Daoy (cell line): ENCODE results near the gene UBASH3B. TPM values are rescaled to one million over a fixed set of nuclear protein-coding genes. Genes with fewer than 3 reads are reported as not detected.

Source experiments
- DNase-seq: peaks from one replicate; pipeline ENCODE4 v3.0.0-alpha.2; 2015; ENCODE audit warnings: low read depth
- total RNA-seq: library from RNA; depleted of rRNA; stranded (reverse); fragments of >200 nt; shearing (Covaris generic); gene quantifications from 2 replicates; pipeline ENCODE4 v1.2.3, GENCODE V29; 2014

Gene UBASH3B
- total RNA-seq, 1 experiment from 2014 or later = under 0.01 TPM

DNA sequence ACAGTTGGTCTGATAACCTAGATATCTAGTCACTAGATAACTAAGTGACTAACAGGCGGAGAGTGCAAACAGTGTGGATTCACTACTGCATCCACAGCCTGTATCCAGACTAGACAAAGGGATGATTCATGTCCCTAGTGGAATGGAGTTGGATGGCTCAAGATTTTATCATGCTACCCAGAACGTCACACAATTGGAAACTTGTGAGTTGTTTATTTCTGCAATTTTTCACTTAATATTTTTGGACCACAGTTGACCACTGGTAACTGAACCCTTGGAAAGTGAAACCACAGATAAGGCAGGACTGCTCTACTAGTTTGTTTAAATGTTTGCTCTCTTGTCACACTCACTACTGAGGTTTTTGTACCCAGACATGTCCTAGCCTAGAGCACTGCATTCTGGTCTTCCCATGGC lies 76.0 kb downstream of the UBASH3B start:
- DNase-seq = peak; percentile 35

DNA sequence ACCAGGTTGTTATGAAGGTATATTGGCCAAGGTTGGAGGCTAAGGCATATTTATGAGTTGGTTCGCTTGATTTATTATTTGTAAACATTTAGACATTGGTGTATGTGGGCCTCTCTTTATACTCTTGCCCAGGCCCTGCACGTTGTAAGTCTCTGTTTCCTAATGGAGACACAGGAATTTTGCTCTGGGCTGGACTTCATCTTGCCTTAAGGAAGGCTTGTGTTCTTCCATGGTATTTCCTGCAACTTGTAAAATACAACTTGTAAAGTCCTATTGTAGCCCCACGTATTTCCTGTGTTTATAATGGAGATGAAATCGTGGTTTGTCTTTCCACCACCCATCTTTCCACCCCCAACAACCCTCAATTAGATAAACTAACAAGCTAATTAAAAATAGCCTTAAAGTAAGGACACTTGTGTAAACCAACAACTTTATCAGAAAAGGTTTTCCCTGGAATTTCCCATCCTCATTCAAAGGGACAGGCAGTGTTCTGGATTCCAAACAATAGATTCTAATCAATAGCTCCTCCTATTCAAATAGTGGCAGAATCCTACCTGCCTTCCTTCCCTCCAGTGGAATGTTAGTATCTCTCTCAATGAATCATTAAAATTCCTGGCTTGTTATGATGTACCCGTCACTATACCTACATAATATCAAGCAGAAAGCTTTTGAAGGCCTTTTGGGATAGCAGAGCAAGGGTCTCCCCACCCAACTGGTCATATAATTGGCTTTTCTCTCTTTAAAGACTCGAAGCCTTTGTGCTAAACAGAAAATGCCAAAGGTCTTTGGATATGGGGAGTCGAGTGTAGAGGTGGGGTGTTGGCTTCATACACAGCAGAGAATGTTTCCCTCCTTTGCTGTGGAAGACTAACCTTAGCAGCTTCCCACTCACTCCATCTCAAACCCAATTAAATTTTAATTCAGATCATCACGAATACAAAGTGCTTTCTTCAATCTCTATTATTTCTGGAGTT lies 77.1 kb downstream of the UBASH3B start:
- DNase-seq = no peak

DNA sequence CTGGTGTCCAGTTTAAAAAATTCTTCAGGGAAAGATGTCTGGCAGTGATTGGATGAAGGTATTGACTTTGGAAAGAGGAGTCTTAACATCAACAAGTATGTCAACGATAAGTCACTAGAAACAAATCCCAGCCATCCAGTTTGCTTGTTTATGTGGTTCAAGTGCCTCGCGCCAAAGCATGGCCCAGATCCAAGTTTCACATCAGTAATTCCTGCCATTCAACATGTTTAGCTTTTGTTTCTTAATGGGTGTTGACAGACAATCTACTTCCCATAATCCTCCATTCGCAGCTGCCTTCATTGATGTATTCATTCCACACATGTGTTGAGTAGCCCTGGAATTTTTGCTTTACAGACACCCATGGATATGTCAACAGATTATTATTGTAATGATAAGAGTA lies 77.8 kb downstream of the UBASH3B start:
- peak; percentile 48 for DNase-seq

GRCh38 chr11:122734848-122735496 lies 79.5 kb downstream of the UBASH3B start:
- DNase-seq = no peak

GRCh38 chr11:122737951-122738693 lies 82.6 kb downstream of the UBASH3B start:
- DNase-seq = no peak

GRCh38 chr11:122741613-122742300 lies 86.2 kb downstream of the UBASH3B start:
- DNase-seq = no peak

- DNase-seq = no peak
These were observed 86.9 kb downstream of the UBASH3B start for GRCh38 chr11:122742301-122743018.

- no peak for DNase-seq
These were observed 87.7 kb downstream of the UBASH3B start for GRCh38 chr11:122743097-122743741.

- DNase-seq = no peak
These were observed 88.4 kb downstream of the UBASH3B start for GRCh38 chr11:122743949-122744348.

- DNase-seq = no peak
These were observed 88.8 kb downstream of the UBASH3B start for GRCh38 chr11:122744357-122744756.

GRCh38 chr11:122745111-122745510 lies 89.6 kb downstream of the UBASH3B start:
- no peak for DNase-seq

- DNase-seq = no peak
These were observed 90.5 kb downstream of the UBASH3B start for GRCh38 chr11:122746050-122746478.

GRCh38 chr11:122746611-122747244 lies 91.2 kb downstream of the UBASH3B start:
- no peak for DNase-seq

- DNase-seq = no peak
These were observed 91.8 kb downstream of the UBASH3B start for GRCh38 chr11:122747351-122747781.

DNA sequence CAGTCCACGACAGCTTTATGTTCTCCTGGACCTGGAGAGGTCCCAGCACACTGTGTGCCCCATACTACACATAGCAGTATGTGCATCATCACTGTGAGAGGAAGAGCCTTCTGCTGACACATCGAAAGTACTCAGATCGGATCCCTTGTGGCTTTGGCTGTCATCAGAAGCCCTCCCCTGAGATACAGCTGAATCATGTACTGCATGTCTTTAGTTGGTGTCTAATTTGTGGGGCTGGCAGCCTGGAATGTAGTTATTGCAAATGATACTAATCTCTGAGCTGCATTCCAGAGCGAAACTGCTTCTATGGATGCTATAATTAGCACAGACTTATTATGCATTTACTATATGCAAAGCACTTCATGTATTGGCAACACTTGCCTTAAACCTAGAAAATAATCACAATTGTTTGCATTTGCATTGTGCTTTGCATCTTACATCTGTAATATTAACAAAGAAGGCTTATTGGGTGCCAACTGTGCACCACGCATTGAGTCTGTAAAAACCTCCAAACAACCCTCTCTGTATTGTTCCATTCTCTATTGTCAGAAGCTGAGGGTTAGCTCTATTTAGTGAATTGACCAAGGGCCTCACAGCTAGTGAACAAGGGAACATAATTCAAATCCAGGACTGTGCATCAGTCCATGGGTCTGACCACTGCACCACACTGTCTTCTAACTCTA lies 93.6 kb downstream of the UBASH3B start:
- peak; percentile 87 for DNase-seq

GRCh38 chr11:122750049-122750448 lies 94.5 kb downstream of the UBASH3B start:
- DNase-seq = no peak

DNA sequence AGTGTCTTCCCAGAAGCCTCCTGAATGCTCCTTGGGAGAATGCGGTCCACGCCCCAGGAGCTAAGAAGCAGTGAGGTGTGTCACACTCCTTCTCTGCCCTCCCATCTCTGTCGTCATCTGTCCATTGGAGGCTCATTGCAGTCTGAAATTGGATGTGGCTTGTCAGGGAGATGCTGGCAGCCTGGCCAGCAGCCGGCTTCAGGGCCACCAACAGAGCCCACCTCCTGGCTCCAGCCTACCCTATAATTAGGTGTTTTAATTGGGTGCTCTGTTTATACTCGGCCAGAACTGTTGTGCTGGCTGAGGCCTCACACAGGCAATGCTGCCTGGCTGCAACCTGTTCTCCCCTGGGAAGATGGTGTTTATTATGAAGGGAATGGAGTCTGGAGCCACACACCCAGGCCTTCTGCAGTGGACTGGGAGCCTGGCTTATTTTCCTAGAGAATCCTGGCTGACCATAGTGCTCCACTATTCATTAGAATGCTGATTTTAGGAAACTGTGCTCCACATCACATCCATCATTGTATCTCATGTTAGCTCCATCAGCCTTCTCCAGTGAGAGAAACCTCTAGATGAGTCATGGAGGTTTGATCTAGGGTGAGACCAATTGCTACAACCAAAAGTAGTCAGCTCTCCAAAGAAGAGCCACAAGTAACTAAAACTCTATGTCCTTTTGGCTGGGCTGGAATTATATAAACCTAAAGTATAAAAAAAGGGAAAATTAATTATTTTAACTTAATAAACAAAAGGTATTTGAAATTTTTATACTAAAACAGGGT lies 96.0 kb downstream of the UBASH3B start:
- no peak for DNase-seq

GRCh38 chr11:122754028-122754427 lies 98.5 kb downstream of the UBASH3B start:
- DNase-seq = no peak
